ENCODE data around the gene TEX14.

Gene TEX14

GRCh38 chr17:58520843-58521430 is 170.9 kb downstream of the TEX14 start:
- DNase-seq, result no peak

- DNase-seq, result peak; percentile 100
These were observed 173.8 kb downstream of the TEX14 start for GRCh38 chr17:58517928-58518609.

- DNase-seq, result no peak
These were observed 174.4 kb downstream of the TEX14 start for GRCh38 chr17:58517378-58517927.

- DNase-seq, result no peak
These were observed 175.0 kb downstream of the TEX14 start for GRCh38 chr17:58516644-58517377.

- DNase-seq, result no peak
These were observed 176.6 kb downstream of the TEX14 start for GRCh38 chr17:58515286-58515685.

- DNase-seq, result no peak
These were observed 177.1 kb downstream of the TEX14 start for GRCh38 chr17:58514770-58515157.

- DNase-seq, result peak; percentile 20
These were observed 177.7 kb downstream of the TEX14 start, which contains the start of gene MTMR4 for GRCh38 chr17:58513965-58514769. TSS of gene MTMR4 (minus strand) at chr17:58514638. CDS start at chr17:58514407, 231 bp downstream.

- no peak for DNase-seq
These were observed 178.4 kb downstream of the TEX14 start for GRCh38 chr17:58513267-58513964.

GRCh38 chr17:58510075-58510474 is 181.8 kb downstream of the TEX14 start:
- DNase-seq, result no peak

- no peak for DNase-seq
These were observed 183.3 kb downstream of the TEX14 start for GRCh38 chr17:58508341-58509067.

GRCh38 chr17:58507123-58507634 is 184.7 kb downstream of the TEX14 start:
- no peak for DNase-seq
